DND-41 (cell line): ENCODE results near the gene VAC14.

Source experiments
- ATAC-seq: fragments of 200-7000 bp; cut with Tn5 transposase; 3 replicates; pipeline ENCODE4 v1.9.1; 2021; ENCODE audit warnings: low read depth; ENCODE audit not compliant: insufficient read depth
- DNase-seq: peaks from one replicate; pipeline ENCODE4 v3.0.0-alpha.2; 2020
- H2AFZ ChIP-seq: 2 replicates; pipeline ENCODE4 v1.6.0; 2012; ENCODE audit warnings: low read depth, low read length
- H3K27ac ChIP-seq: 2 replicates; pipeline ENCODE4 v1.5.1; 2012; ENCODE audit warnings: low read length, inconsistent platforms
- H3K27me3 ChIP-seq: fragments of 200-600 bp; sonication (generic); 2 replicates; pipeline ENCODE4 v1.6.0; 2012; ENCODE audit warnings: low read length, mild to moderate bottlenecking, inconsistent platforms; ENCODE audit not compliant: insufficient read depth, poor library complexity
- H3K36me3 ChIP-seq: 2 replicates; pipeline ENCODE4 v1.5.1; 2012; ENCODE audit warnings: low read length, inconsistent platforms; ENCODE audit not compliant: insufficient read depth
- H3K4me1 ChIP-seq: 2 replicates; pipeline ENCODE4 v1.5.1; 2012; ENCODE audit warnings: mild to moderate bottlenecking, low read length; ENCODE audit not compliant: insufficient read depth
- H3K4me2 ChIP-seq: 2 replicates; pipeline ENCODE4 v1.6.0; 2012; ENCODE audit warnings: mild to moderate bottlenecking, moderate library complexity, low read length, inconsistent platforms; ENCODE audit not compliant: insufficient read depth
- H3K4me3 ChIP-seq, 2 experiments: fragments of 200-600 bp in 1 of 2; shearing (Covaris generic) in 1 of 2; 2 replicates each; pipeline ENCODE4 v1.5.1; 2012 to 2016; ENCODE audit warnings: inconsistent platforms in 2 of 2, low read length in 2 of 2, mild to moderate bottlenecking in 2 of 2, low read depth in 1 of 2, moderate library complexity in 1 of 2
- H3K79me2 ChIP-seq: 2 replicates; pipeline ENCODE4 v1.6.0; 2012; ENCODE audit warnings: low read length, inconsistent platforms; ENCODE audit not compliant: insufficient read depth
- H3K9ac ChIP-seq: 2 replicates; pipeline ENCODE4 v1.6.0; 2012; ENCODE audit warnings: low read depth, mild to moderate bottlenecking, inconsistent platforms, low read length, moderate library complexity
- H3K9me3 ChIP-seq: 2 replicates; pipeline ENCODE4 v1.5.1; 2012; ENCODE audit warnings: low read length, moderate library complexity, mild to moderate bottlenecking, inconsistent platforms; ENCODE audit not compliant: insufficient read depth, severe bottlenecking
- H4K20me1 ChIP-seq: 2 replicates; pipeline ENCODE4 v1.6.0; 2012; ENCODE audit warnings: low read length; ENCODE audit not compliant: insufficient read depth
- EZH2 ChIP-seq: IDR thresholded peaks from 3 replicates; pipeline ENCODE4 v1.6.1; 2012; ENCODE audit warnings: borderline replicate concordance, low read depth, mild to moderate bottlenecking, moderate library complexity, low read length, inconsistent platforms; ENCODE audit not compliant: severe bottlenecking
- TF ChIP-seq, protein P1 (sequence below): IDR thresholded peaks from 2 replicates; pipeline ENCODE4 v1.5.1; 2012; ENCODE audit warnings: borderline replicate concordance, low read length, moderate library complexity, mild to moderate bottlenecking; ENCODE audit not compliant: poor library complexity, severe bottlenecking; ENCODE audit errors: extremely low read depth

VAC14 gene

DNA sequence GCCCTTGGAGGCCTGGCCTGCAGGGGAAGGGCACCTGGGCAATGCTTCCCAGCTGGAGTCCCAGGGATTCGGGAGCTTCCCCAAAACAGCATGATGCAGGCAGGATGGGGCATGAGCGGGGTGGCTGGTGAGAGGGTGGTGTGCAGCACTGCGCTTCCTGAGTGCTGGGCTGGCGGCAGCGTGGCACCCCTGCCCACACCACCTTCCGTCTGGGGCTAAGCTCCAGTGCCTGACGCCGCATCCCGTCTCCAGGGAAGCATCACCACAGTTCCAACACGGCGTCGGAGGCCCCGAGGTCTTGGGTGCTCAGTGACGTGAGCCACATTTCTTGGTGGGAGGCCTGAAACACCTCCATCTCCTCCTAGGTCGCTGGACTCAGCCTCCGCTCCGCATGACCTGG is 101.3 kb downstream of the VAC14 start:
- Histone ChIP-seq H3K9ac (no peak overlapping the region), H4K20me1 (peaks cover 7% of the 10 kb centered on the region), H3K36me3 (peaks cover 20% of the 10 kb centered on the region), H3K27ac (no peak overlapping the region), H3K4me1 (no peaks in the 10 kb centered on the region), H3K4me3 (no peak overlapping the region), H3K9me3 (no peaks in the 10 kb centered on the region), H2AFZ (no peak overlapping the region), H3K79me2 (no peaks in the 10 kb centered on the region), H3K27me3 (no peaks in the 10 kb centered on the region), H3K4me2 (no peak overlapping the region)
- DNase-seq (no peak), ATAC-seq (no peak)
- TF ChIP-seq, protein P1, sequence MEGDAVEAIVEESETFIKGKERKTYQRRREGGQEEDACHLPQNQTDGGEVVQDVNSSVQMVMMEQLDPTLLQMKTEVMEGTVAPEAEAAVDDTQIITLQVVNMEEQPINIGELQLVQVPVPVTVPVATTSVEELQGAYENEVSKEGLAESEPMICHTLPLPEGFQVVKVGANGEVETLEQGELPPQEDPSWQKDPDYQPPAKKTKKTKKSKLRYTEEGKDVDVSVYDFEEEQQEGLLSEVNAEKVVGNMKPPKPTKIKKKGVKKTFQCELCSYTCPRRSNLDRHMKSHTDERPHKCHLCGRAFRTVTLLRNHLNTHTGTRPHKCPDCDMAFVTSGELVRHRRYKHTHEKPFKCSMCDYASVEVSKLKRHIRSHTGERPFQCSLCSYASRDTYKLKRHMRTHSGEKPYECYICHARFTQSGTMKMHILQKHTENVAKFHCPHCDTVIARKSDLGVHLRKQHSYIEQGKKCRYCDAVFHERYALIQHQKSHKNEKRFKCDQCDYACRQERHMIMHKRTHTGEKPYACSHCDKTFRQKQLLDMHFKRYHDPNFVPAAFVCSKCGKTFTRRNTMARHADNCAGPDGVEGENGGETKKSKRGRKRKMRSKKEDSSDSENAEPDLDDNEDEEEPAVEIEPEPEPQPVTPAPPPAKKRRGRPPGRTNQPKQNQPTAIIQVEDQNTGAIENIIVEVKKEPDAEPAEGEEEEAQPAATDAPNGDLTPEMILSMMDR, result no peak
- no peak for TF ChIP-seq EZH2

DNA sequence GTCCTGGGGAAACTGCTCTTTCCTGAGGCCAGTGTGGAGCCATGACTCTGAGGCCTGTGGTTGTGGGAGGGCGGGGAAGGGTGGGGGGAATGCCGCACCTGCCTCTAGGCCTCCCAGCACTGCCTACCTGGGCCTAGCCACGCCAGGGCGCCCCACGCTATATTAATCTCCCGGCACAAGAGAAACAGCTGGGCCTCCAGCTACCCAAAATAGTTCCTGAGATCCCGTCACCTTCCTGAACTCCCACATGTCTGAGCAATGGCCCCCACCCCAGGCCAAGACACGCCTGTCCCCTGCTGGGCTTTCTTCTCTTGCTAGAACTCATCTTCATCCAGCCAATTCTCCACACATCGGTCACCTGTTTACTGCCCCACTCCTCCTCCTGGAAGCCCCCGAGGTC is 102.1 kb downstream of the VAC14 start:
- Histone ChIP-seq H2AFZ (no peak overlapping the region), H3K4me1 (no peaks in the 10 kb centered on the region), H3K36me3 (peaks cover 26% of the 10 kb centered on the region), H3K27ac (no peak overlapping the region), H3K79me2 (no peaks in the 10 kb centered on the region), H3K9me3 (no peaks in the 10 kb centered on the region), H3K27me3 (no peaks in the 10 kb centered on the region), H4K20me1 (peaks cover 2% of the 10 kb centered on the region), H3K9ac (no peak overlapping the region), H3K4me2 (no peak overlapping the region), H3K4me3 (no peak overlapping the region)
- no peak for TF ChIP-seq EZH2
- TF ChIP-seq, protein P1, result no peak
- no peak for ATAC-seq
- no peak for DNase-seq

DNA sequence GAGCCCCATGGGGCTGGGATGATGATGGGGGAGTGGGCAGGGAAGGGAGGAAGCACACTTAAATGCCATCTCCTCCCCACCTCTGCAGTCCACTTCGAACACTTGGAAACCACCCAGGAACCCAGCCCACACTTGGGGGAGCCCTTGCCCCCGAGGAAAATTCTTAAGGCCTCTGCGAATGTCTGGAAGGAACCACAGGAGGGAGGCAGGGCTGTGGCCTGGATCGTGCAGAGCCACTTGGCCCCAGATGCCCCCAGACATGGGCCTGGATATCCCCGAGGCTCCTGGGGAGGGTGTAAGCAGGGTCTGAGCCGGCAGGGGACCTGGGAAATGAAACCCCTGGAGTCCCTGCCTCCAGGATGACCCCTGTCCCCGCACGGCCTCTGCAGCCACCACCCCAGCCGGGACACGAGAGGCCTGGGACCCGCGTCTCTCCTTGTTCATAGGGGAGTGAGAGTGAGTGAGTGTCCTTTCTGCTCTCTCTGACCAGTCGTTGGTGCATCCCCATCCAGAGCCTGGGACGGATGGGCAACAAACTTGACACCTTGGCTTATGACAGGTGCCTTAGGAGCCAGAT is 103.3 kb downstream of the VAC14 start:
- Histone ChIP-seq H3K36me3 (peaks cover 29% of the 10 kb centered on the region), H3K4me1 (no peaks in the 10 kb centered on the region), H3K27ac (no peak overlapping the region), H3K9me3 (no peaks in the 10 kb centered on the region), H3K9ac (no peak overlapping the region), H2AFZ (no peak overlapping the region), H3K4me3 (no peak overlapping the region), H4K20me1 (peaks cover 8% of the 10 kb centered on the region), H3K4me2 (no peak overlapping the region), H3K79me2 (no peaks in the 10 kb centered on the region), H3K27me3 (no peaks in the 10 kb centered on the region)
- no peak for ATAC-seq
- TF ChIP-seq, protein P1, result no peak
- no peak for TF ChIP-seq EZH2
- no peak for DNase-seq
